Endothelial cell (in vitro differentiated cells): ENCODE results near the gene PLXNA2. TPM values are rescaled to one million over a fixed set of nuclear protein-coding genes. Genes with fewer than 3 reads are reported as not detected.

Source experiments
- DNase-seq: peaks from one replicate; pipeline ENCODE4 v3.0.0; 2021; ENCODE audit warnings: low spot score
- H3K27ac Mint-ChIP-seq: one replicate; pipeline ENCODE4 v1.8.0; 2021; ENCODE audit warnings: mixed read lengths, inconsistent platforms; ENCODE audit not compliant: unreplicated experiment
- H3K27me3 Mint-ChIP-seq: one replicate; pipeline ENCODE4 v1.8.0; 2021; ENCODE audit warnings: mild to moderate bottlenecking, moderate library complexity, mixed read lengths, inconsistent platforms; ENCODE audit not compliant: unreplicated experiment
- H3K36me3 Mint-ChIP-seq: one replicate; pipeline ENCODE4 v1.8.0; 2021; ENCODE audit warnings: mild to moderate bottlenecking, low read depth, mixed read lengths, inconsistent platforms; ENCODE audit not compliant: unreplicated experiment
- H3K4me1 Mint-ChIP-seq: one replicate; pipeline ENCODE4 v1.8.0; 2021; ENCODE audit warnings: mild to moderate bottlenecking, mixed read lengths, inconsistent platforms; ENCODE audit not compliant: unreplicated experiment
- H3K4me3 Mint-ChIP-seq: one replicate; pipeline ENCODE4 v1.8.0; 2021; ENCODE audit warnings: mild to moderate bottlenecking, mixed read lengths, inconsistent platforms; ENCODE audit not compliant: unreplicated experiment
- H3K9me3 Mint-ChIP-seq: one replicate; pipeline ENCODE4 v1.8.0; 2021; ENCODE audit warnings: mixed read lengths, inconsistent platforms; ENCODE audit not compliant: unreplicated experiment
- CTCF ChIP-seq: fragments of 200-600 bp; sonication (generic); IDR thresholded peaks from one replicate; pipeline ENCODE4 v1.5.0; 2021; ENCODE audit warnings: antibody characterized with exemption; ENCODE audit not compliant: unreplicated experiment
- total RNA-seq: library from RNA; stranded (reverse); fragmentation: NEBNext Ultra II Directional; extraction: Animal tissue kit (Norgen Biotek cat#: 25700); gene quantifications from one replicate; pipeline ENCODE4 v1.2.1, GENCODE V29; 2021; ENCODE audit not compliant: unreplicated experiment

PLXNA2 gene
- total RNA-seq, 1 donor from 2014 or later: 25.6 TPM

DNA sequence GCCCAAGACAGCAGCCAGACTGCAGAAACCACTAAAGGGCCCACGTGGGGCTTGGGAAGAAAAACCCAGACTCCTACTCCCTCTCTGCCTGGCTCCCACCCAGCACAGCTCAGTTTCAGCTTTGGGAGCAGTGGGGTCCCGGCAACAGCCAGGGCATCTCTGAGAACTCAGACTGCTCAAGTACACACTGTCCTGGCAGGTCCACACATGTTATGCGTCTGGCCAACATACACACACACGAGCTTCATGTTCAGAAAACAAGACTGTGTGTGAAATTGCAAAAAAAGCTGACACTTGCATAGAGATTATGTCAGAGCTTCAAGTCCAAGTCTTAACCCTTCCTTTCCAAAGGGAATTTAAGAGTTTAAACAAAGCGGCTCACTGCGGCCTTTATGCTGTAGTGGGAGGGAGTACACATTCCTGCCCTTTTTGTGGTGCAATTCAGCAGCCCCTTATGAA is 196.7 kb downstream of the PLXNA2 start:
- H3K4me3 Mint-ChIP-seq: no peak overlapping the region
- TF ChIP-seq CTCF: no peak
- DNase-seq: no peak
- no peaks in the 10 kb centered on the region for H3K9me3 Mint-ChIP-seq
- H3K4me1 Mint-ChIP-seq: peaks cover 6% of the 10 kb centered on the region
- no peak overlapping the region for H3K27ac Mint-ChIP-seq
- H3K27me3 Mint-ChIP-seq: peaks cover 7% of the 10 kb centered on the region
- H3K36me3 Mint-ChIP-seq: peaks cover 55% of the 10 kb centered on the region

DNA sequence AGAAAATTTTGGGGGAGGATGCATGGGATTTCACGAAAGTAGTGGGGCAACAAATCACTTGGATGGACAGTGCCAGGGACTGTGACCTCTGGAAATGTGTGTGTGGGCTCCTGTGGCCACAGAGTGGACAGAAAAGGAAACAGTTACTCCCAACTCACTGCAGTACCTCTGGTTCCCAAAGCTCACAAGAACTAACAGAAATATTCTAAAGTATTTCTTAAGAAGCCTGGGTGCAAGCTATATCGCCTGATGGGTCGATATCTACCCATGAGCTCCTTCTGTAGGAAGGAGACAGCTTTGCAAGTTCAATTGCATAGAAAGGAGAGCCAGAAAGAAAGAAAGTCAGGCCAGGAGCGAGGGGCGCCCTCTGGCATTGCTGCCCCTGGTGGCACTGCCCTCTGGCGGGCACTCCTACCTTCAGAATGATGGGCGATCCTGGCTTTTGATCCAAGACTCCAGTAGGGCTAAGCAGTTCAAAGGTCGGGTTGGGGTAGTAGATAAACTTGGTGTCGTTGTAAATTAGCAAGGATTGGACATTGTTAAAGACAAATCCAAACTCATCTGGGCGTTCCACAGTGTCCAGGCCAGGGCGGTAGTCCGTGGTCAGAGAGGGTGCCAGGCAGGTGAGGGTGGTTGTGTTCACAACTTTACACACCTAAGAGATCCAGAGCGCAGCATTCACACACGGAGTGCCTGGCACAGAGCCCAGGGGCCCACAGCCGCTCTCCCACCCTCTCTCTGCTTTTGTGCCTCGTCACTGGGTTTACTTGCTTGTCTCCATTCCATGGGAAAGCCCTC is 198.5 kb downstream of the PLXNA2 start:
- Mint-ChIP-seq H3K4me3 (no peak overlapping the region), H3K4me1 (peaks cover 6% of the 10 kb centered on the region), H3K36me3 (peaks cover 49% of the 10 kb centered on the region), H3K27ac (no peak overlapping the region), H3K27me3 (peaks cover 7% of the 10 kb centered on the region), H3K9me3 (no peaks in the 10 kb centered on the region)
- no peak for DNase-seq
- no peak for TF ChIP-seq CTCF

DNA sequence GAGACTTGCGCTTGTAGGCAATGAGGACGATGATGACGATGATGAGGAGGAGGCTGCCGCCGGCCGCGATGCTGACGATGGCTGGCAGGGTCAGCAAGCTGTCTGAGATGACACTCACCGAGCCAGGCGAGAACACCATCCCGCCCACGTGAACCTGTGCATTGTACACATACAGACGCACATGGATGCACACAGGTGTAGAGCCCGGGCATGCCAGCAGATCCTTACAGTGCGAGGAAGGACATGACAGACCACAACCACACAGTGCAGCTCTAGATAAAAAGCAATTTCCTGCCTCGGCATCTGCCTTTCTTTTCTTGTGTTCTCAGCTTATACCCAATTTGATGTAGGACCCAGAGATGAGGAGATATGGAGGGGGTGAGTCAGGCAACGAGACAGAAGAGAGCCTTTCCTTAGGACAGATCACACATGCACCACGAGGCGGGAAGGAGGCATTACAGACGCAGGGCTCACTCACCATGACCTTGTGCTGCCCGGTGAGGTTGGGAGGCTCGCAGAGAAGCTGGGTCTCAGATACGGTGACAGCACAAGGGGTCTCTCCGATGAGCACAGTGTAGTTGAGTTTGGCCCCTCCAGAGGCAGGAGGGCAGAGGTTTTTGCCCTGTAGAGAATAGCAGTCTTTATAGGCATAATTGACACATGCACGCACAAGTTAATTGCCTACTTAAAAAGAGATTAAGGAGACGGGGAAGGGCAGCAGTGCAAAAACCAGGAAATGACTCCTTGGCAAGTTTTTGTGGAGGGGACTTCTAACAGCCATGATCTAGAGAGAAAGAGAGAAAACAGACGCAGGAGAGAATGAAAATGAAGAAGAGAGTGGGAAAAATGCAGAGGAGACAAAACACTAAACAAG is 199.4 kb downstream of the PLXNA2 start:
- peaks cover 7% of the 10 kb centered on the region for H3K27me3 Mint-ChIP-seq
- H3K4me3 Mint-ChIP-seq: peak overlapping the region; percentile 50
- no peak for TF ChIP-seq CTCF
- DNase-seq: no peak
- H3K9me3 Mint-ChIP-seq: no peaks in the 10 kb centered on the region
- H3K4me1 Mint-ChIP-seq: peaks cover 6% of the 10 kb centered on the region
- H3K27ac Mint-ChIP-seq: no peak overlapping the region
- peaks cover 49% of the 10 kb centered on the region for H3K36me3 Mint-ChIP-seq

DNA sequence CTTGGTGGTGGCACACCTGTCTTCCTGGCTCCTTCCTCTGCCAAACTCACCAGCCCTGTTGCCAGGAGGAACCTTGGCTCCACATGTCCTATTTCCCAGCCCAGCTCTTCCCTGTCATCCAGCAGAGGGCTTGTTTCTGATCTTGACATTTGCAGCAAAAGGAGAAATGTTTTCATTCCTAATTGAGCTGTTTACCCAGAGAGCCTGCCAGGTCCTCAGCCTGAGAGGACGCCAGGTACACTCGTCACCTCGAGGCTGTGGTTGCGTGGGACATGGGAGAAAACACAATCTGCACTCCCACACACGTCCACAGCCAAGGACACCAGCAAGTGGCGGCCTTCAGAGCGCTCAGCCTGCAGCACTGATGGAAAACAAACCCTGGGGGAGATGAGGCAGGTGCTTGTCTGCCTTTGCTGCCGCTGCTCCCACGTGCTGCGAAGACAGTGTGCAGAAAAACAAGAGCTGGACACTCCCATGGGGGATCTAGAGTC is 200.4 kb downstream of the PLXNA2 start:
- TF ChIP-seq CTCF: no peak
- Mint-ChIP-seq H3K36me3 (peaks cover 45% of the 10 kb centered on the region), H3K4me1 (peaks cover 6% of the 10 kb centered on the region), H3K9me3 (no peaks in the 10 kb centered on the region), H3K27me3 (peaks cover 7% of the 10 kb centered on the region), H3K4me3 (peak overlapping the region; percentile 28), H3K27ac (no peak overlapping the region)
- no peak for DNase-seq
